Measurements from ENCODE around the gene KDM5A.

GRCh38 chr12:325906-326305 is 63.2 kb downstream of the KDM5A start:
- TF ChIP-seq CTCF (IDR thresholded peaks at IDR 0.05; ENCODE audit: low read length) (no peak), EZH2 (IDR thresholded peaks at IDR 0.05; ENCODE audit: borderline replicate concordance, low read length) (no peak)
